ENCODE results near the gene TEC.
"Not testable (repeated sequence)": the region's sequence is repeated elsewhere in the genome, so short reads cannot be mapped to it uniquely, and the experiment has no call there.

The TEC gene

GRCh38 chr4:48193921-48194468, 75.6 kb downstream of the TEC start:
- no peak for DNase-seq

GRCh38 chr4:48193096-48193836, 76.4 kb downstream of the TEC start:
- no peak for DNase-seq

- DNase-seq, result no peak
Measured at GRCh38 chr4:48191758-48192157, 77.9 kb downstream of the TEC start.

- DNase-seq, result no peak
Measured at GRCh38 chr4:48190839-48191238, 78.8 kb downstream of the TEC start.

GRCh38 chr4:48189731-48190130, 79.9 kb downstream of the TEC start:
- DNase-seq, result no peak

- DNase-seq, result no peak
Measured at GRCh38 chr4:48188390-48188789, 81.2 kb downstream of the TEC start.

GRCh38 chr4:48187813-48188212, 81.8 kb downstream of the TEC start:
- no peak for DNase-seq

GRCh38 chr4:48187066-48187465, 82.6 kb downstream of the TEC start:
- not testable (repeated sequence) for DNase-seq

- not testable (repeated sequence) for DNase-seq
Measured at GRCh38 chr4:48186394-48186793, 83.2 kb downstream of the TEC start.

GRCh38 chr4:48184882-48185281, 84.8 kb downstream of the TEC start:
- DNase-seq, result no peak

GRCh38 chr4:48180234-48180633, 89.4 kb downstream of the TEC start:
- DNase-seq, result no peak

GRCh38 chr4:48178931-48179330, 90.7 kb downstream of the TEC start:
- no peak for DNase-seq

- DNase-seq, result no peak
Measured at GRCh38 chr4:48175806-48176205, 93.8 kb downstream of the TEC start.

GRCh38 chr4:48175328-48175727, 94.3 kb downstream of the TEC start:
- DNase-seq, result no peak

GRCh38 chr4:48173056-48173991, 96.3 kb downstream of the TEC start:
- DNase-seq, result no peak

GRCh38 chr4:48172651-48173050, 97.0 kb downstream of the TEC start:
- no peak for DNase-seq

- no peak for DNase-seq
Measured at GRCh38 chr4:48169636-48170035, 100.0 kb downstream of the TEC start.

- DNase-seq, result no peak
Measured at GRCh38 chr4:48167538-48168263, 101.9 kb downstream of the TEC start.

- DNase-seq, result not testable (repeated sequence)
Measured at GRCh38 chr4:48164561-48164960, 105.1 kb downstream of the TEC start.

GRCh38 chr4:48163746-48164145, 105.9 kb downstream of the TEC start:
- DNase-seq, result no peak

GRCh38 chr4:48162162-48162561, 107.5 kb downstream of the TEC start:
- DNase-seq, result no peak

- DNase-seq, result no peak
Measured at GRCh38 chr4:48157271-48157670, 112.4 kb downstream of the TEC start.

GRCh38 chr4:48156423-48156822, 113.2 kb downstream of the TEC start:
- no peak for DNase-seq
